Upper lobe of left lung (tissue), 4 donors: ENCODE measurements around the gene HS6ST1.

ENCODE experiments used
- CTCF ChIP-seq, 6 experiments: fragments of 450-650 bp in 4 of 6; fragments of 200-600 bp in 2 of 6; sonication (generic) in 2 of 6; IDR thresholded peaks; one replicate each; pipeline ENCODE4 v1.5.1; 2016 to 2019; ENCODE audit warnings: antibody characterized with exemption in 6 of 6
- POLR2A ChIP-seq, 4 donors: fragments of 450-650 bp; IDR thresholded peaks; one replicate each; pipeline ENCODE4 v1.5.1; 2016 to 2017; ENCODE audit warnings: antibody characterized with exemption in 4 of 4, mild to moderate bottlenecking in 2 of 4
- POLR2AphosphoS5 ChIP-seq, 2 donors: sonication (generic); formaldehyde crosslinking; IDR thresholded peaks; one replicate each; pipeline ENCODE4 v1.5.1; 2017; ENCODE audit warnings: antibody characterized with exemption in 2 of 2

- TF ChIP-seq POLR2A (IDR thresholded peaks at IDR 0.05) (peak in 3 of 4 donors; percentile 42 to 47 (median 46)), CTCF (IDR thresholded peaks at IDR 0.05) (peak; percentile 93 to 99 (median 96)), POLR2AphosphoS5 (IDR thresholded peaks at IDR 0.05) (peak in 1 of 2 donors; percentile 53)
Observed at GRCh38 chr2:128321784-128322714, 3.4 kb upstream of the HS6ST1 start.
